ENCODE data around the gene ABO. TPM values are rescaled to one million over a fixed set of nuclear protein-coding genes. Genes with fewer than 3 reads are reported as not detected.

The ABO gene
- total and polyA plus RNA-seq, 10 of the 15 experiments (the other 5 are each of a cell fraction or from before 2014, with no cell fraction given), result 0.10 TPM; not detected in 9

GRCh38 chr9:133230093-133230492 lies 44.9 kb downstream of the ABO start:
- Histone ChIP-seq H3K27me3 (replicated peaks in 1 of 2; ENCODE audit: control insufficient read depth in 2 of 2, insufficient read depth in 2 of 2, low read length in 1 of 2) (no peaks in the 10 kb centered on the region; a peak in 2 of 4 replicates), H3K9me3 (replicated peaks; ENCODE audit: control insufficient read depth, insufficient read depth, low read length) (no peaks in the 10 kb centered on the region), H3K79me2 (ENCODE audit: control insufficient read depth, insufficient read depth, low read length) (no peaks in the 10 kb centered on the region), H3K27ac (ENCODE audit: control insufficient read depth, insufficient read depth) (no peak overlapping the region), H2AFZ (ENCODE audit: control insufficient read depth, low read depth, low read length) (no peak overlapping the region), H3K4me2 (ENCODE audit: control insufficient read depth, insufficient read depth) (no peak overlapping the region), H3K9ac (ENCODE audit: control insufficient read depth, insufficient read depth, low read length) (no peak overlapping the region), H3K4me3 (no peak overlapping the region), H3K4me1 (ENCODE audit: control insufficient read depth, insufficient read depth, low read length) (no peaks in the 10 kb centered on the region), H4K20me1 (ENCODE audit: control insufficient read depth, insufficient read depth) (no peaks in the 10 kb centered on the region), H3K36me3 (ENCODE audit: control insufficient read depth in 2 of 2, insufficient read depth in 2 of 2, low read length in 1 of 2) (no peaks in the 10 kb centered on the region)
- no peak for FAIRE-seq
- in situ Hi-C loops (cut with MboI), result no loop called here
- TF ChIP-seq SMAD1 (IDR thresholded peaks at IDR 0.05; ENCODE audit: low read depth, partially characterized antibody), result no peak
- no peak for TF ChIP-seq ZNF274 (IDR thresholded peaks at IDR 0.05; ENCODE audit: insufficient read depth, insufficient read length)
- no peak for TF ChIP-seq BCL3 (IDR thresholded peaks at IDR 0.05; ENCODE audit: borderline replicate concordance, insufficient read depth, low read depth, low read length, poor library complexity, severe bottlenecking)
- TF ChIP-seq NR2F1 (conservative IDR thresholded peaks at IDR 0.05), result no peak
- no peak for TF ChIP-seq TCF12 (IDR thresholded peaks at IDR 0.05; ENCODE audit: low read depth, low read length)
- TF ChIP-seq HCFC1 (IDR thresholded peaks at IDR 0.05; ENCODE audit: low read length), result no peak
- no peak for TF ChIP-seq CHD1 (IDR thresholded peaks at IDR 0.05; ENCODE audit: low read depth, low read length)
- TF ChIP-seq PAX5 (IDR thresholded peaks at IDR 0.05; ENCODE audit: borderline replicate concordance, low read depth, low read length), result no peak
- no peak for TF ChIP-seq EP300 (IDR thresholded peaks at IDR 0.05; ENCODE audit: borderline replicate concordance in 1 of 2, control insufficient read depth in 1 of 2, low read depth in 2 of 2, low read length in 2 of 2)
- TF ChIP-seq PAX8 (IDR thresholded peaks at IDR 0.05), result no peak
- no peak for TF ChIP-seq ZNF207 (IDR thresholded peaks at IDR 0.05; ENCODE audit: borderline replicate concordance)
- TF ChIP-seq ZBTB11 (CRISPR knock-in tag; IDR thresholded peaks at IDR 0.05), result no peak
- no peak for TF ChIP-seq ATF3 (IDR thresholded peaks at IDR 0.05; ENCODE audit: borderline replicate concordance, extremely low read depth, low read depth, low read length)
- TF ChIP-seq SUZ12 (IDR thresholded peaks at IDR 0.05; ENCODE audit: unreplicated experiment), result no peak
- TF ChIP-seq FOS (IDR thresholded peaks at IDR 0.05; ENCODE audit: borderline replicate concordance, extremely low read depth, insufficient read length), result no peak
- TF ChIP-seq PML (IDR thresholded peaks at IDR 0.05; ENCODE audit: low read length), result no peak
- BruUV-seq (replicated peaks), result no TSS peak
- DNase-seq (ENCODE audit: low read depth, low spot score), result no peak
- WGBS (ENCODE audit: insufficient coverage, insufficient replicate concordance, low lambda C conversion rate, missing lambda C conversion rate), result 32% methylated on average over 5 of the region's 5 CpGs
- ChIA-PET CTCF (no interaction called here), POLR2A (no interaction called here), SMC1A (ENCODE audit: uncharacterized antibody, unreplicated experiment) (no interaction called here), RAD21 (ENCODE audit: unreplicated experiment) (no interaction called here)
- intact Hi-C loops (cut with micrococcal nuclease; ENCODE audit: unreplicated experiment), result no loop called here
- ATAC-seq, result no peak

Data from GM12878 (cell line).